Measurements from ENCODE around the gene RIPK4.

The RIPK4 gene

DNA sequence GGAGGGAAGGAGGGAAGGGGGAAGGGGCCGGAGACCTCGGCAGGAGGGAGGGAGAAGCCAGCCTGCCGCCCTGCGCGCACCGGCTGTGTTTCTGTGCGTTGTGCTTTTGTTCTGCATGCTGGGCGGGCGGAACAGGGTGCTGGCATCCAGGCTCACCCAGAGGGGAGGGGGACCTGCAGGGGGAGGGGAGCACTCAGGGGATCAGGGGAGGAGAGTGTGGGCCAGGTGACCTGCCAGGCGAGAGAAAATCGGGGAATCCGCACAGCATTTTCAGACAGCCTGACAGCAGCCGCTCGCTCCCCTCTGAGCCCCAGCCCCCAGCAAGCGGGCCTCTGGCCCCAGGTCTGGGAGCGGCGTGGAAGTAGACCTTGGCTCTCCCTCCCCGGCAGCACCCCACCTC lies 54.7 kb downstream of the RIPK4 start:
- DNase-seq (ENCODE audit: insufficient read length, low spot score) (no peak), FAIRE-seq (no peak)
- TF ChIP-seq, protein P1, sequence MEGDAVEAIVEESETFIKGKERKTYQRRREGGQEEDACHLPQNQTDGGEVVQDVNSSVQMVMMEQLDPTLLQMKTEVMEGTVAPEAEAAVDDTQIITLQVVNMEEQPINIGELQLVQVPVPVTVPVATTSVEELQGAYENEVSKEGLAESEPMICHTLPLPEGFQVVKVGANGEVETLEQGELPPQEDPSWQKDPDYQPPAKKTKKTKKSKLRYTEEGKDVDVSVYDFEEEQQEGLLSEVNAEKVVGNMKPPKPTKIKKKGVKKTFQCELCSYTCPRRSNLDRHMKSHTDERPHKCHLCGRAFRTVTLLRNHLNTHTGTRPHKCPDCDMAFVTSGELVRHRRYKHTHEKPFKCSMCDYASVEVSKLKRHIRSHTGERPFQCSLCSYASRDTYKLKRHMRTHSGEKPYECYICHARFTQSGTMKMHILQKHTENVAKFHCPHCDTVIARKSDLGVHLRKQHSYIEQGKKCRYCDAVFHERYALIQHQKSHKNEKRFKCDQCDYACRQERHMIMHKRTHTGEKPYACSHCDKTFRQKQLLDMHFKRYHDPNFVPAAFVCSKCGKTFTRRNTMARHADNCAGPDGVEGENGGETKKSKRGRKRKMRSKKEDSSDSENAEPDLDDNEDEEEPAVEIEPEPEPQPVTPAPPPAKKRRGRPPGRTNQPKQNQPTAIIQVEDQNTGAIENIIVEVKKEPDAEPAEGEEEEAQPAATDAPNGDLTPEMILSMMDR (IDR thresholded peaks at IDR 0.05; ENCODE audit: insufficient read depth, missing control alignments), result no peak

DNA sequence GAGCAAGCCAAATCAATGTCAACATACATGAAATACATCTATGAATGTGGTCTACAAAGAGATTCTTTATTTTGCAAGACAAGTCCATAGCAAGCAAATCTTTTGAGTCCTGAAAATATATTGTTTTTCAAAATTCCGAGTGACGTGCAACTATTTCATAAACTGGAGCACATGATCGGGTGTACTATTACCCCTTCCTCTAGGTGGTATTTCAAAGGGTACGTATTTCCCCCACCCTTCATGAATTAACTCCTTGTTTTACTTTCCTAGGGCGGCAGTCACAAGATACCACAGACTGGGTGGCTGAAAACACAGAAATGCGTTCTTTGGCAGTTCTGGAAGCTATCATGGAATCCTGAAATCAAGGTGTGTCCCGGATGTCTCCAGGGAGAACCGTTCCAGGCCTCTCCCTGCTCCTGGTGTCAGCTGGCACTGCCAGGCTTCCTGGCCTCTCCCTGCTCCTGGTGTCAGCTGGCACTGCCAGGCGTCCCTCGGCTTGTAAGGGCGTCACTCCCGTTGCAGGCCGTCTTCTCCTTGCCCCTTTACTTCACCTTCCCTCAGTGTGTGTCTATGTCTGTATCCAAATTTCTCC lies 55.3 kb downstream of the RIPK4 start:
- DNase-seq (ENCODE audit: insufficient read length, low spot score) (no peak), FAIRE-seq (no peak)
- TF ChIP-seq, protein P1 (IDR thresholded peaks at IDR 0.05; ENCODE audit: insufficient read depth, missing control alignments), result no peak

DNA sequence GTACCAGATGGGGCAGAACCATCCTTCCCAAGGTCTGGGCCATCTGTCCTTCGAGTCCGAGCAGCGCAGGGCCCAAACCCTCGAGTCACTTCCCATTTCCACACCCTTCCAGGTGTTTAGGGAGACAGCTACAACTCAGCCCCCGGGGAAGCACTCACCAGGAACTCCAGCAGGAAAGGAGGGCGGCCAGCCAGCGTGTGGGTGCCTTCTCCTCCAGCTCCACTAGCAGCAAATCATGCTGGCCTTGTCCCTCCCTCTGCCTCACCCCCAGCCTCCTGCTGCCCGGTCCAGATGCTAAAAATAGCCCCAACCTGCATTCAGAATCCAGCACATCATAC lies 56.1 kb downstream of the RIPK4 start:
- DNase-seq (ENCODE audit: insufficient read length, low spot score) (no peak), FAIRE-seq (no peak)
- TF ChIP-seq, protein P1 (IDR thresholded peaks at IDR 0.05; ENCODE audit: insufficient read depth, missing control alignments), result no peak

DNA sequence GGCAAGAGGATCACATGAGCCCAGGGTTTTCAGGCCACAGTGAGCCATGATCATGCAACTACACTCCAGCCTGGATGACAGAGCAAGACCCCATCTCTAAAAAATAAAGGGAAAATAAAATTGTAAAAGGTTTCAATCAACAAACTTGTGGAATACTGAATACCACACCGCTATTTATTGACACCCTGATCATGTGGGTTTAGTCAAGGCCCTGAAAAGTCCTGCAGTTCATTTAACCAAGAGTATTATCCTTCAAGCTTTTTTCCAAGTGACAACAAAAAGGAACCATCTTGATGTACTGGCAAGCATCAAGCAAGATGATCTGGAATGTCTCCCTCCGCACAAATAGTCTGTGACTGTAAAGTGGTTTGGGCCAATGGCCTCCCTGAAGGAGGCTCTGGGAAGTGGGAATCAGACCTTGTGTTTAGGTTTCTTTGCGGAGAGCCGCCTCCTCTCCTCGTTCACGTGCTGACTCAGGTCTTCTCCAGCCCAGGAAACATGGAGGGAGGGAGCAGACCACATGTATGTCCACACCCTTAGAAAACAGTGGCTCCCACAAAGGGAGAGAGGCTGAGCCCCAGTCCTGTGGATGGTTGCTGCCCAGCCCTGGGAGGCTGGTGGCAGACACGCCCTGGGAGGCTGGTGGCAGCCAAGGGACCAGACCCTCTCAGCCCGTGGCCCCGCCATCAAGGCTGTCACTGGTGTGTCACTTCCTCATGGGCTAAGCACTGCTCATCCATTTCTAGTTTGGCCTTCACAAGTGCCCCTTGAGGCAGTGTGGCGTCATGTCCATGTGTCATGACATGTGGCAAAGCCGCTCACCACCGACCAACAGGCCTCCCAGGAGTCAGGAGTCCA lies 56.7 kb downstream of the RIPK4 start:
- FAIRE-seq, result no peak
- TF ChIP-seq, protein P1 (IDR thresholded peaks at IDR 0.05; ENCODE audit: insufficient read depth, missing control alignments), result no peak
- no peak for DNase-seq (ENCODE audit: insufficient read length, low spot score)

DNA sequence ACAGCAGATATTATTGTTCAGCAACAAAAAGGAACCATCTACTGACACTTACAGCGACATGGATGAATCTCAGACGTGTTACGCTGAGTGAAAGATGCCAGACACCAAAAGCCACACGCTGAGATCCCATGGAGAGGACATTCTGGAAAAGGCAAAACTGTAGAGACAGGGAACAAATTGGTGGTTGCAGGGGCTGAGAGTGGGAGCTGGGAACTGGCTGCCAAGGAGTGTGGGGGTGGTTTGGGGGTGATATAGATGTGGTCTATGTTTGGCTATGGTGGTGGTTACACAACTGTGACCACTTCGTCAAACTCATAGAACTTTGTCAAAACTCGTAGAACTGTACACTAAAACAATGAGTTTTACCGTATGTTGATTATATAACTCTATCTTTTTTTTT lies 57.7 kb downstream of the RIPK4 start:
- no peak for FAIRE-seq
- TF ChIP-seq, protein P1 (IDR thresholded peaks at IDR 0.05; ENCODE audit: insufficient read depth, missing control alignments), result no peak

DNA sequence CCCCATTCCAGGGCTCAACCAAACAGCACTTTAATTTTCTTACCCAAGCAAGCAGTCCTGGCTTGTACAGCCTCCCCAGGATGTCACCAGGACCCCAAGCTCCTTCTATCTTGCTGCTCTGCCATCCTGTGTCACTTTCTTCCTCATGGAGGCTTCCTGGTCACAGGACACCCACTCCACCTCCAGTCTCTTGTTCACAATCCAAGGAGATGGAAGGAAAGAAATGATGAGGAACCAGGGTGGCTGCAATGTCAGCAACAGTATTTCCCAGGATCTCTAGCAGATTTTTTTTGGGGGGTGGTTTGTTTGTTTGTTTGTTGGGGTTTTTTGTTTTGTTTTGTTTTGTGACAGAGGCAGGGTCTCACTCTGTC lies 58.9 kb downstream of the RIPK4 start:
- DNase-seq (ENCODE audit: insufficient read length, low spot score) (no peak), FAIRE-seq (no peak)
- TF ChIP-seq, protein P1 (IDR thresholded peaks at IDR 0.05; ENCODE audit: insufficient read depth, missing control alignments), result no peak

More for the DNA sequence above, 57.7 kb downstream of the RIPK4 start:
- DNase-seq (ENCODE audit: insufficient read length, low spot score), result no peak
